GM12878 (cell line): ENCODE results near the gene BACE2. TPM values are rescaled to one million over a fixed set of nuclear protein-coding genes. Genes with fewer than 3 reads are reported as not detected.

ENCODE experiments used
- ATAC-seq: fragments of 200-7000 bp; cut with Tn5 transposase; 3 replicates; pipeline ENCODE4 v1.9.1; 2020; ENCODE audit warnings: mild to moderate bottlenecking, moderate library complexity
- BruUV-seq: library from RNA; stranded (reverse); fragments of 400-500 nt; replicated peaks from 2 replicates; lab custom pipeline; 2021; lab: Mats Ljungman, UMichigan
- CTCF ChIA-PET: fragments of 300-600 bp; sonication (Branson Sonifier 250); formaldehyde crosslinking; extraction: SDS; loops from one replicate; lab custom pipeline; 2021; ENCODE audit warnings: inconsistent platforms; lab: Yijun Ruan, JAX
- POLR2A ChIA-PET: fragments of 350-600 bp; formaldehyde crosslinking; extraction: SDS; loops from one replicate; lab custom pipeline; 2021; ENCODE audit warnings: inconsistent platforms; lab: Charles Lee
- RAD21 ChIA-PET: fragments of 300-600 bp; sonication (Branson Sonifier 250); formaldehyde crosslinking; loops from one replicate; lab custom pipeline; 2023; ENCODE audit warnings: antibody characterized with exemption; ENCODE audit not compliant: unreplicated experiment; lab: Charles Lee
- SMC1A ChIA-PET: fragments of 300-600 bp; sonication (Branson Sonifier 250); formaldehyde crosslinking; loops from one replicate; lab custom pipeline; 2023; ENCODE audit not compliant: unreplicated experiment, uncharacterized antibody; lab: Charles Lee
- DNase-seq: peaks from one replicate; pipeline ENCODE4 v3.0.0-alpha.2; 2011; ENCODE audit warnings: low read depth, low spot score
- FAIRE-seq: peaks from 3 replicates; lab custom pipeline; 2011; peaks lifted over from hg19 to GRCh38; lab: Jason Lieb, UNC
- H2AFZ ChIP-seq: 2 replicates; pipeline ENCODE4 v1.6.0; 2011; ENCODE audit warnings: low read depth, low read length, control low read depth; ENCODE audit not compliant: control insufficient read depth
- H3K27ac ChIP-seq: 2 replicates; pipeline ENCODE4 v1.5.1; 2011; ENCODE audit warnings: control low read depth; ENCODE audit not compliant: control insufficient read depth, insufficient read depth
- H3K27me3 ChIP-seq, 2 experiments: replicated peaks in 1 of 2; 2 replicates each; pipeline versions ENCODE4 v1.6.0 to v1.6.1; 2011; ENCODE audit warnings: low read length in 1 of 2; ENCODE audit not compliant: control insufficient read depth in 2 of 2, insufficient read depth in 2 of 2
- H3K36me3 ChIP-seq, 2 experiments: 2 replicates each; pipeline ENCODE4 v1.5.1; 2011; ENCODE audit warnings: low read length in 1 of 2; ENCODE audit not compliant: control insufficient read depth in 2 of 2, insufficient read depth in 2 of 2
- H3K4me1 ChIP-seq: 2 replicates; pipeline ENCODE4 v1.6.1; 2011; ENCODE audit warnings: mild to moderate bottlenecking, low read length, moderate library complexity, mixed read lengths; ENCODE audit not compliant: control insufficient read depth, insufficient read depth
- H3K4me2 ChIP-seq: 2 replicates; pipeline ENCODE4 v1.6.0; 2011; ENCODE audit warnings: control low read depth; ENCODE audit not compliant: control insufficient read depth, insufficient read depth
- H3K4me3 ChIP-seq: fragments of 200-600 bp; sonication (generic); 2 replicates; pipeline ENCODE4 v1.5.1; 2016
- H3K79me2 ChIP-seq: 2 replicates; pipeline ENCODE4 v1.6.0; 2011; ENCODE audit warnings: low read length; ENCODE audit not compliant: control insufficient read depth, insufficient read depth
- H3K9ac ChIP-seq: 2 replicates; pipeline ENCODE4 v1.8.0; 2011; ENCODE audit warnings: low read length, control low read depth, mixed read lengths; ENCODE audit not compliant: control insufficient read depth, insufficient read depth
- H3K9me3 ChIP-seq: replicated peaks from 3 replicates; pipeline ENCODE4 v1.5.1; 2011; ENCODE audit warnings: mild to moderate bottlenecking, low read length; ENCODE audit not compliant: control insufficient read depth, insufficient read depth
- H4K20me1 ChIP-seq: 2 replicates; pipeline ENCODE4 v1.6.0; 2011; ENCODE audit not compliant: control insufficient read depth, insufficient read depth
- CHD4 ChIP-seq: fragments of 200-600 bp; sonication (generic); IDR thresholded peaks from 2 replicates; pipeline ENCODE4 v1.6.1; 2016; ENCODE audit warnings: mild to moderate bottlenecking
- NFYA ChIP-seq: IDR thresholded peaks from 2 replicates; pipeline ENCODE4 v1.6.1; 2011; ENCODE audit warnings: low read depth, mild to moderate bottlenecking, low read length, improper control_type of control experiment, borderline replicate concordance
- RAD21 ChIP-seq: IDR thresholded peaks from 2 replicates; pipeline ENCODE4 v1.6.1; 2011; ENCODE audit warnings: mild to moderate bottlenecking, low read depth, low read length, moderate library complexity; ENCODE audit not compliant: insufficient read depth
- RELA ChIP-seq: fragments of 450-650 bp; IDR thresholded peaks from 2 replicates; pipeline ENCODE4 v1.8.0; 2014; ENCODE audit warnings: borderline replicate concordance; ENCODE audit not compliant: partially characterized antibody
- TARDBP ChIP-seq: IDR thresholded peaks from 2 replicates; pipeline ENCODE4 v1.6.1; 2016; ENCODE audit warnings: borderline replicate concordance
- ZNF217 ChIP-seq: fragments of 450-650 bp; IDR thresholded peaks from 2 replicates; pipeline ENCODE4 v1.6.1; 2017; ENCODE audit warnings: antibody characterized with exemption, mild to moderate bottlenecking
- WGBS: methylation state at CpG from one replicate; pipeline ENCODE4 v1.1.6; 2016; ENCODE audit warnings: low lambda C conversion rate; ENCODE audit not compliant: insufficient replicate concordance, insufficient coverage; ENCODE audit errors: missing lambda C conversion rate; 5-methylcytosine and 5-hydroxymethylcytosine counted together
- in situ Hi-C: fragments of 300-500 bp; cut with MboI; formaldehyde crosslinking; loops from 9 replicates; pipeline ENCODE4 v1.14.3; 2018; ENCODE audit warnings: mixed read lengths
- intact Hi-C: fragments of 100-400 bp; cut with micrococcal nuclease; formaldehyde crosslinking; loops from one replicate; pipeline ENCODE4 v1.14.2; 2022; ENCODE audit not compliant: unreplicated experiment
- polyA plus RNA-seq, 11 experiments: library from polyadenylated mRNA; depleted of rRNA in 4 of 11; unstranded in 6 of 11; stranded (reverse) in 5 of 11; fragments of >200 nt; fragmentation: Nextera tagmentation in 4 of 11; fragmentation: Illumina TruSeq in 1 of 11; extraction: Ambion mirVana in 4 of 11; extraction: Trizol in 1 of 11; gene quantifications; 1 replicate in 1 of 11; 2 replicates in 10 of 11; pipeline versions ENCODE4 v1.2.1 to v1.2.3, GENCODE V29; 2011 to 2016; ENCODE audit warnings: inconsistent platforms in 2 of 11, missing spikeins in 2 of 11, low read depth in 1 of 11
- total RNA-seq, 4 experiments: library from RNA; depleted of rRNA in 3 of 4; stranded (reverse); fragments of >200 nt in 3 of 4; fragmentation: Illumina TruSeq in 1 of 4; extraction: Trizol in 1 of 4; gene quantifications; 2 replicates each; pipeline versions ENCODE4 v1.2.1 to v1.2.3, GENCODE V29; 2013 to 2021
- TF ChIP-seq, protein P1 (sequence below): fragments of 450-650 bp; formaldehyde crosslinking; IDR thresholded peaks from 2 replicates; pipeline ENCODE4 v1.4.0; 2020; ENCODE audit warnings: mild to moderate bottlenecking, moderate library complexity
- TF ChIP-seq, protein P2 (sequence below), 3 experiments: IDR thresholded peaks in 2 of 3; conservative IDR thresholded peaks in 1 of 3; 2 replicates each; pipeline ENCODE4 v1.5.1; 2011; ENCODE audit warnings: low read depth in 3 of 3, low read length in 3 of 3, mild to moderate bottlenecking in 3 of 3, control low read depth in 2 of 3, moderate library complexity in 2 of 3, inconsistent platforms in 1 of 3, mixed read lengths in 1 of 3; ENCODE audit not compliant: control insufficient read depth in 2 of 3, insufficient read depth in 1 of 3; ENCODE audit errors: extremely low read depth in 1 of 3
- TF ChIP-seq, protein P3 (sequence below): fragments of 450-650 bp; IDR thresholded peaks from 2 replicates; pipeline ENCODE4 v1.6.1; 2017; ENCODE audit warnings: mild to moderate bottlenecking, low read depth, inconsistent platforms; ENCODE audit not compliant: poor library complexity, severe bottlenecking

Gene BACE2
- total and polyA plus RNA-seq, 10 of the 15 experiments (the other 5 are each of a cell fraction or from before 2014, with no cell fraction given) = 0.04 to 0.69 (median 0.18) TPM; not detected in 5

DNA sequence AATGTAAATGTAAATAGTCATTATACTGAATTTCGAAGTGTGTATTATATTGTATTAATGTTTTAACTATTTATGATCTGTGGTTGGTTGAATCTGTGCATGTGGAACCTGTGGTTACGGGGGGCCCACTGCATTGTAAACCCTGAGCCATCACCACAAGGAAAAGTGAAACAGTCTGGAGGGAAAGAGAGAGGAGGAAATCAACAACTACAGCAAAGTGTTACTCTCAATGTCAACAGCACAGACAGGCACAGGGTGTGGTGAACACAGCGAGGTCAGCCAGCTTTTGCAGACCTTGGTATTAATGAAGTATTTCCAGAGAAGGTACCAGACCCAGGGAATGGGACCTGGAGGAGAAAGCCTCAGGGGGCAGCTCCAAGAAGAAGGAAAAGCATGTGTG, 37.1 kb upstream of the BACE2 start (continued):
- TF ChIP-seq, protein P1, sequence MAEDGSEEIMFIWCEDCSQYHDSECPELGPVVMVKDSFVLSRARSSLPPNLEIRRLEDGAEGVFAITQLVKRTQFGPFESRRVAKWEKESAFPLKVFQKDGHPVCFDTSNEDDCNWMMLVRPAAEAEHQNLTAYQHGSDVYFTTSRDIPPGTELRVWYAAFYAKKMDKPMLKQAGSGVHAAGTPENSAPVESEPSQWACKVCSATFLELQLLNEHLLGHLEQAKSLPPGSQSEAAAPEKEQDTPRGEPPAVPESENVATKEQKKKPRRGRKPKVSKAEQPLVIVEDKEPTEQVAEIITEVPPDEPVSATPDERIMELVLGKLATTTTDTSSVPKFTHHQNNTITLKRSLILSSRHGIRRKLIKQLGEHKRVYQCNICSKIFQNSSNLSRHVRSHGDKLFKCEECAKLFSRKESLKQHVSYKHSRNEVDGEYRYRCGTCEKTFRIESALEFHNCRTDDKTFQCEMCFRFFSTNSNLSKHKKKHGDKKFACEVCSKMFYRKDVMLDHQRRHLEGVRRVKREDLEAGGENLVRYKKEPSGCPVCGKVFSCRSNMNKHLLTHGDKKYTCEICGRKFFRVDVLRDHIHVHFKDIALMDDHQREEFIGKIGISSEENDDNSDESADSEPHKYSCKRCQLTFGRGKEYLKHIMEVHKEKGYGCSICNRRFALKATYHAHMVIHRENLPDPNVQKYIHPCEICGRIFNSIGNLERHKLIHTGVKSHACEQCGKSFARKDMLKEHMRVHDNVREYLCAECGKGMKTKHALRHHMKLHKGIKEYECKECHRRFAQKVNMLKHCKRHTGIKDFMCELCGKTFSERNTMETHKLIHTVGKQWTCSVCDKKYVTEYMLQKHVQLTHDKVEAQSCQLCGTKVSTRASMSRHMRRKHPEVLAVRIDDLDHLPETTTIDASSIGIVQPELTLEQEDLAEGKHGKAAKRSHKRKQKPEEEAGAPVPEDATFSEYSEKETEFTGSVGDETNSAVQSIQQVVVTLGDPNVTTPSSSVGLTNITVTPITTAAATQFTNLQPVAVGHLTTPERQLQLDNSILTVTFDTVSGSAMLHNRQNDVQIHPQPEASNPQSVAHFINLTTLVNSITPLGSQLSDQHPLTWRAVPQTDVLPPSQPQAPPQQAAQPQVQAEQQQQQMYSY (CRISPR knock-in tag) = no peak
- TF ChIP-seq, all 136 proteins: peak for 0

DNA sequence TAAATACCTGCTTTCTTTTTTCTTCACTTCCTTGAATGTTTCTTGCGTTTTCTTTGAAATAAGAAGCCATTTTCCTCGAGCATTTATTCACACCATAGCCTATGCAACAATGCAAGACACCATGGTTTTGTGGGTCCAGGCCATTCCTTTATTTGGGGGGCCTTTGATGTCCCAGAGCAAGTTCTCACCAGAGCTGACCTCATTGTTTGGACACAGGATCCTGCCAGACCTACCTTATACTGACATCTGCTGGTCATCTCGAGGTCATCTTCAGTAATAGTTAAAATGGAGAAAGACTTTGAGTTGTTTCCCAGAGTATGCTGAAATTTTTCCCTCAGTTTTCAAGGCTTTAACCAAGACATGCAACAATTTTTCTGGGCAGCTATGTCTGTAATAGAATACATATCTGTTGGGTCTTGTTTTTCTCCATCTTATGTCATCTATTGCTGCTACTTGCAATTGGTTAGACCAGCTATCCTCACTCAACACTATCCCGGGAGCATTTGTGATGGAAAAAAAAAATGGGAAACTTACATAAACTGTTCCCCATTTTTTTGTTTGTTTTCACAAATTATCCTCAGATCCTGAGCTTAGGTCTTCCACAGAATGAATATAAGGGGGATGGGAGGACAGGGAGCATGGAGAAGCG, 34.0 kb upstream of the BACE2 start:
- SMC1A ChIA-PET = no interaction called here
- CTCF ChIA-PET = interaction anchor here (0.8 to 3.8 kb wide), 7 partner anchors 8 to 1616 kb away, joined by 3 to 45 read pairs (median 4); partner anchors contain the start of gene PCP4
- TF ChIP-seq, protein P2, sequence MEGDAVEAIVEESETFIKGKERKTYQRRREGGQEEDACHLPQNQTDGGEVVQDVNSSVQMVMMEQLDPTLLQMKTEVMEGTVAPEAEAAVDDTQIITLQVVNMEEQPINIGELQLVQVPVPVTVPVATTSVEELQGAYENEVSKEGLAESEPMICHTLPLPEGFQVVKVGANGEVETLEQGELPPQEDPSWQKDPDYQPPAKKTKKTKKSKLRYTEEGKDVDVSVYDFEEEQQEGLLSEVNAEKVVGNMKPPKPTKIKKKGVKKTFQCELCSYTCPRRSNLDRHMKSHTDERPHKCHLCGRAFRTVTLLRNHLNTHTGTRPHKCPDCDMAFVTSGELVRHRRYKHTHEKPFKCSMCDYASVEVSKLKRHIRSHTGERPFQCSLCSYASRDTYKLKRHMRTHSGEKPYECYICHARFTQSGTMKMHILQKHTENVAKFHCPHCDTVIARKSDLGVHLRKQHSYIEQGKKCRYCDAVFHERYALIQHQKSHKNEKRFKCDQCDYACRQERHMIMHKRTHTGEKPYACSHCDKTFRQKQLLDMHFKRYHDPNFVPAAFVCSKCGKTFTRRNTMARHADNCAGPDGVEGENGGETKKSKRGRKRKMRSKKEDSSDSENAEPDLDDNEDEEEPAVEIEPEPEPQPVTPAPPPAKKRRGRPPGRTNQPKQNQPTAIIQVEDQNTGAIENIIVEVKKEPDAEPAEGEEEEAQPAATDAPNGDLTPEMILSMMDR (IDR thresholded peaks at IDR 0.05 in 2 of 3, conservative IDR thresholded peaks at IDR 0.05 in 1 of 3; ENCODE audit: control insufficient read depth in 2 of 3, extremely low read depth in 1 of 3, insufficient read depth in 1 of 3, low read depth in 3 of 3, low read length in 3 of 3) = peak; percentile 40 to 58 (median 53); a peak in 5 of 6 replicates
- TF ChIP-seq CHD4 (no peak), TARDBP (no peak), NFYA (no peak), RAD21 (peak; percentile 36; the same call in 1 of the 2 replicates), ZNF217 (no peak), RELA (no peak)
- TF ChIP-seq, protein P3, sequence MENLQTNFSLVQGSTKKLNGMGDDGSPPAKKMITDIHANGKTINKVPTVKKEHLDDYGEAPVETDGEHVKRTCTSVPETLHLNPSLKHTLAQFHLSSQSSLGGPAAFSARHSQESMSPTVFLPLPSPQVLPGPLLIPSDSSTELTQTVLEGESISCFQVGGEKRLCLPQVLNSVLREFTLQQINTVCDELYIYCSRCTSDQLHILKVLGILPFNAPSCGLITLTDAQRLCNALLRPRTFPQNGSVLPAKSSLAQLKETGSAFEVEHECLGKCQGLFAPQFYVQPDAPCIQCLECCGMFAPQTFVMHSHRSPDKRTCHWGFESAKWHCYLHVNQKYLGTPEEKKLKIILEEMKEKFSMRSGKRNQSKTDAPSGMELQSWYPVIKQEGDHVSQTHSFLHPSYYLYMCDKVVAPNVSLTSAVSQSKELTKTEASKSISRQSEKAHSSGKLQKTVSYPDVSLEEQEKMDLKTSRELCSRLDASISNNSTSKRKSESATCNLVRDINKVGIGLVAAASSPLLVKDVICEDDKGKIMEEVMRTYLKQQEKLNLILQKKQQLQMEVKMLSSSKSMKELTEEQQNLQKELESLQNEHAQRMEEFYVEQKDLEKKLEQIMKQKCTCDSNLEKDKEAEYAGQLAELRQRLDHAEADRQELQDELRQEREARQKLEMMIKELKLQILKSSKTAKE = no peak

More for the DNA sequence above, 34.0 kb upstream of the BACE2 start:
- no peak overlapping the region for H3K9ac ChIP-seq
- H3K27me3 ChIP-seq = no peaks in the 10 kb centered on the region
- no peaks in the 10 kb centered on the region for H3K4me1 ChIP-seq
- DNase-seq = no peak
- no TSS peak for BruUV-seq
- ChIA-PET POLR2A (no interaction called here), RAD21 (interaction anchor here (0.9 kb wide), 1 partner anchor 1616 kb away, joined by 6 read pairs; no protein-coding TSS in a partner anchor)
- intact Hi-C loops (loop anchor here (5.0 kb wide), 1 partner anchor 1617 kb away; no protein-coding TSS in a partner anchor), in situ Hi-C loops (loop anchor here (10.0 kb wide), 1 partner anchor 1609 kb away; no protein-coding TSS in a partner anchor)
- H3K4me3 ChIP-seq = no peak overlapping the region
- H3K79me2 ChIP-seq = no peaks in the 10 kb centered on the region
- no peaks in the 10 kb centered on the region for H3K36me3 ChIP-seq
- no peaks in the 10 kb centered on the region for H3K9me3 ChIP-seq
- no peak overlapping the region for H3K4me2 ChIP-seq
- ATAC-seq = peak; percentile 59; the same call in 2 of the 3 replicates
- no peaks in the 10 kb centered on the region for H4K20me1 ChIP-seq
- WGBS = 31% methylated on average over 5 of the region's 5 CpGs
- no peak for FAIRE-seq
- H3K27ac ChIP-seq = no peak overlapping the region
- no peak overlapping the region for H2AFZ ChIP-seq
